HG02759 (cell line): ENCODE results near the gene TSTD1.
"Not testable (repeated sequence)": the region's sequence is repeated elsewhere in the genome, so short reads cannot be mapped to it uniquely, and the experiment has no call there.

ENCODE experiments used
- ATAC-seq: cut with Tn5 transposase; IDR thresholded peaks from one replicate; pipeline ENCODE4 v1.9.1; 2021; ENCODE audit warnings: mild to moderate bottlenecking, moderate library complexity; ENCODE audit not compliant: unreplicated experiment

TSTD1 gene

GRCh38 chr1:161039154-161039545 is 386 bp upstream of the TSTD1 start:
- ATAC-seq = no peak

DNA sequence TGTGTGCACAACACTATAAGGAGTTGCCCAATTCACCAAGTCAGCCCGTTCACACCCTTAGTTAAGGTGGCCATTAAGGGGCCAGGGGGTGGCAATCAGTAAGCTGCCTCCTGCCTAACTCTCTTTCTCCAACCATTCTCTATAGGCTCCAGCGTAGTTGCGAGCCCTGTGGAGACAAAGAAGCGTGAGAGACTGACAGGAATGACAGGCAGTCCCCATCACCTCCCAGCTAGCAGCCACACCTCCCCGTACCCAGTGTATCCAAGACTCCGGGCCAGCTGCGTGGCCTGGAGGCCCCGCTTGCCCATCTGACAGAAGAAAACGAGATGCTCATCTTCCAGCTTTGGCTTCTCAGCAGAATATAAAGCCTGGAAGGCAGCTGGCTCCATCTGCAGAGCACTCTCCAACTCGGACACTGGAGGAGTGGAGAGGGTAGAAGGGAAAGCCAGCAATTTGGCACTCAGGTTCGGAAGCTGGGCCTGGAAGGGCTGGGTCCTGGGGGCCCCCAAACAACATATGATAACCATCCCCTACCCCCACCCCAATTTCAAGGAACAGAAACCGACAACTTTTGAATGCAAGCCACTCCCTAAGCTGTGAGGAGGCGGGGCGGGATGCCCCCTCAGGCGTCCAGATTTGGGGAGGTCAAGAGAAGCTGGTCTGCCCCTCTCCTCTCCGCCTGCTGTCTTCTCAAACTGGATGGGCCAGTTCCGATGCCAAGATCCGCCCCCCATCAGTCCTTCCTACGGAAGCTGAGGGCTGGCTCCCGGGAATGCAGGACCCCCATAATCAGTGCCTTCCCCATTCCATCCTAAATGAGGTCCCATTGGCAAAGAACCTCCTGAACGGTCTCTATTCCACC is 872 bp downstream of the TSTD1 start:
- ATAC-seq = no peak

GRCh38 chr1:161033751-161034150 is 5.0 kb downstream of the TSTD1 start:
- no peak for ATAC-seq

DNA sequence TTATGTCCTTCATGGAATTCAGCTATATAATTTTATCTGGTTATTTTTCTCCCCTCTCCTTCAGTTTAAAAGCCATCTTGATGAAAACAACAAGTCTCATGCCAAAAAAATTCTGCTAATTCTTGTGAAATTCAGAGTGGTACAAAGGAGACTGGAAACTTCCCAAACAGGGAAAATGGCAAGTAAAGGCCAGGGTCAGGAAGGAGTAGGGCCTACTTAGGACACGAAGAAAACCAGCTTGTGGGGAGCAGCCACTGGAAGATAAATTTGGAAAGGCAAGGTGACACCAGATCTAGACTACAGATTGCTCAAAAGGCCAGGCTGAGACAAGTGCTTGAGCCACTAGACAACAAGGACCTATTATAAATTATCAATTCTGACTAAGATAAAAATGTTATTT is 6.4 kb downstream of the TSTD1 start:
- ATAC-seq = no peak

GRCh38 chr1:161031874-161032273 is 6.9 kb downstream of the TSTD1 start:
- no peak for ATAC-seq

GRCh38 chr1:161029466-161029865 is 9.3 kb downstream of the TSTD1 start:
- not testable (repeated sequence) for ATAC-seq

- not testable (repeated sequence) for ATAC-seq
Measured at GRCh38 chr1:161026954-161027353, 11.8 kb downstream of the TSTD1 start.

DNA sequence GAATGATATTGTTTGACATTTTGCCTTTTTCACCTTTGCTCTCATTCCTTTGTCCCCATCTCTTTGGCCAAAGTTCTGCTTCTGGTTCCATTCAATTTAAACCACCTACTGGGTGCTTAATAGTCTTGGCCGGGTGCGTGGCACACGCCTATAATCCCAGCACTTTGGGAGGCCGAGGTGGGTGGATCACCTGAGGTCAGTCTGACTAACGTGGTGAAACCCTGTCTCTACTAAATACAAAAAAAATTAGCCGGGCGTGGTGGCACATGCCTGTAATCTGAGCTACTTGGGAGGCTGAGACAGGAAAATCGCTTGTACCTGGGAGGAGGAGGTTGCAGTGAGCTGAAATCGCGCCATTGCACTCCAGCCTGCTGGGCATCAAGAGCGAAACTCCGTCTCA is 16.3 kb downstream of the TSTD1 start:
- not testable (repeated sequence) for ATAC-seq

GRCh38 chr1:161021970-161022353 is 16.8 kb downstream of the TSTD1 start:
- ATAC-seq = no peak

DNA sequence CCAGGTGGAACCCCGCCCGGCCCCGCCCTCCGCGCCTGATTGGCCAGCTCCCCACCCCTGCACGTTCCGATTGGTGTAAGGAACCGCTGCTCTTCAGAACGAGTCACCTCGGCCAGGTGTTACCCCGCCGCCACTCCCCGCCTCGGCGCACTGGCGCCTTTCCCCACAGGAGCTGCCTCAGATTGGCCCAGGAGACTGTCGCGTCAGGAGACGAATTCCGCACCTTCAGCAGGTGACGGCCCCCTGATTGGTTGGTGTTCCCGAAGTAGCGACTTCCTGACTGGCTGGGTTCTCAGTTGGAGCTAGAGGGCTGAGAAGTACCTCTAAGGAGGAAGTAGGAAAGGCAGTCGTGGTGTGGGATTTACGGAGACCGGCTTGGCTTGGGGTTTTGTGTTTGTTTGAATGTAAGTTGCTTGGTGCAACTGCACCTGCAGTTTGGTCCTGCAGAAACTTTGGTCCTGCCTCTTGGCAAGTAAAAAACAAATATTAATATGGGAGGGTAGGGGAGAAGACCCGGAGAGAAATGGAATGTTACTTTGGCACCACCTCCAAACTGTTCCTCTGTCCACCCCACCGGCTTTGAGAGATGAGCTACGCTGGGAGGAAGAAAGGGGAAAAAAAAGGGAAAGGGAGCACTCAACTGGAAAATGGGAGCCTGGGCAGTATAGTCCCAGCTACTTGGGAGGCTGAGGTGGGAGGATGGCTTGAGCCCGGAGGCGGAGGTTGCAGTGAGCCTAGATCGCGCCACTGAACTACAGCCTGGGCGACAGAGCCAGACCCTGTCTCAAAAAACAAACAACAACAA is 17.4 kb downstream of the TSTD1 start:
- peak; percentile 88 for ATAC-seq

GRCh38 chr1:161020509-161021164 is 18.1 kb downstream of the TSTD1 start, which contains the start of gene F11R:
Gene F11R (minus strand): TSS chr1:161021152. CDS start chr1:161021073, 79 bp downstream.
- peak; percentile 39 for ATAC-seq

- ATAC-seq = peak; percentile 6
Measured at GRCh38 chr1:161019751-161020495, 18.8 kb downstream of the TSTD1 start.

DNA sequence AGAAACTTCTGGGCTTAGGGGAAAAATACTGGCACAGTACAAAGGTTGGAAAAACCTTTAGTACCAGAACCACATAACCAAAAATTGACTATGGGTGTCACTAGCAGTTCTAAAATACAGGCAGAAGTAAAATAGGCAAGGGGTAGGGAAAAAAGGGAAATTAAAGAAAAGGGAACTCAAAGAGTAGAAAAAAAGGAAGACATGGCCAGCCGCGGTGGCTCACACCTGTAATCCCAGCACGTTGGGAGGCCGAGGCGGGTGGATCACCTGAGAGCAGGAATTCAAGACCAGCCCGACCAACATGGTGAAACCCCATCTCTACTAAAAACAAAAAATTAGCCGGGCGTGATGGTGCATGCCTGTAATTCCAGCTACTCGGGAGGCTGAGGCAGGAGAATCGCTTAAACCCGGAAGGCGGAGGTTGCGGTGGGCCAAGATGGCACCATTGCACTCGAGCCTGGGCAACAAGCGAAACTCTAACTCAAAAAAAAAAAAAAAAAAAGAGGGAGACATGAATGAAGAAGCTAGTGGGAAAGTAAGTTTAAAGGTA is 19.6 kb downstream of the TSTD1 start:
- ATAC-seq = not testable (repeated sequence)

DNA sequence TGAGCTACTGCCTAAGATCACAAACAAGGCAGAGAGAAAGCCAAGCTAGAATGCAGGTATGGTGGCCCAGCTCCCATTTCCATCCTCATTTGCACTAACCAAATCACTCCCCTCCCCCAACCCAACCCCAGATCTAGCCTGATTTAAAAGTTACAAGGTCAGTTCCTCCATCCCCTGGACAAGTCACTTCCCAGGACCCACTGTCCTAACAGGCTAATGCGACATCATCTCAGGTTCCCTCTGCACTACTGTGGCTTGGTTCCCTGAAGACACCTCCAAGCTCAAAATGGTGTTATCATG is 20.2 kb downstream of the TSTD1 start:
- no peak for ATAC-seq

DNA sequence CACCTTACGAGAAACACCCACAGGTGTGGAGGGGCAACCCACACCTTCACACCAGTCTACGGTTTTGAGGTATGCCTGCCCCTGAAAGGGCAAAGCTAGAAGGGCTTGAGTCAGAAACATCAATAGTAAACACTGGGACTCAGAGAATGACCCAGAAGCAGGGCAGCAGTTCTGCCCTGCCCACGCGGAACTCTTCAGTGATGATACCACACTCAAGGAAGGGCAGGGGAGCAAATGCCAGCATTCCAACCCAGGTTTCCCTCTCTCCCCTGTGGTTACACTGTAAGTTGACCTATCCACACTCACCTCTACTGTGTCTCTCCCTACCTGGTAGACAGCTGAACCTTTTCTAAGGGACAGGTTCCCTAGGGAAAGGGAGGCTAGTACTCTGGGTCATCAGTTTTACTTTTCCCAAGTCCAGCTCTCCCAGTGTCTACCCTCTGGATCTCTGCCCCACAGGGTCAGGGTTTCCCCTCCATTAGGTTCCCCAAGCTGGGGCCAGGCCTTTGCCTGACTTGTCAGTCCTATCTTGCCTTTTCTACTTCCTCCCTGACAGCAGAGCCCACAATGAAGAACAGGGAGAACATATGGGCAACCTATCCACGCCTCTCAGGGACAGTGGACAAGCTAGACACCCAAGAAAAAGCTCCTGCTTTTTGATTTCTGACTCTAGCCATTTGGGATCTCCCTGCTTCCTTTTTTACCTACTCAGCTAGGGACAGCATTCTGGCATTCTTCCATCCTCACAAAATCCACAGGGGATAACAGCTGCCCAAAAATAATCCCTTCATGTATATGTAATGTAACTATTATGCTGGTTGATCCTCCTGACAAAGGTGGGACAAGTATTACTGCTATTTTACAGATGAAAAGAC is 20.8 kb downstream of the TSTD1 start:
- no peak for ATAC-seq

DNA sequence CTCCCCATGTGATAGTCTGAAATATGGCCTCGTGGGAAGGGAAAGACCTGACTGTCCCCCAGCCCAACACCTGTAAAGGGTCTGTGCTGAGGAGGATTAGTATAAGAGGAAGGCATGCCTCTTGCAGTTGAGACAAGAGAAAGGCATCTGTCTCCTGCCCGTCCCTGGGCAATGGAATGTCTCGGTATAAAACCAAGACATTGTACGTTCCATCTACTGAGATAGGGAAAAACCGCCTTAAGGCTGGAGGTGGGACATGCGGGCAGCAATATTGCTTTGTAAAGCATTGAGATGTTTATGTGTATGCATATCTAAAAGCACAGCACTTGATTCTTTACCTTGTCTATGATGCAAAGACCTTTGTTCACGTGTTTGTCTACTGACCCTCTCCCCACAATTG is 21.6 kb downstream of the TSTD1 start:
- not testable (repeated sequence) for ATAC-seq

- ATAC-seq = not testable (repeated sequence)
Measured at GRCh38 chr1:161016683-161017082, 22.1 kb downstream of the TSTD1 start.

GRCh38 chr1:161013488-161014230 is 25.1 kb downstream of the TSTD1 start:
- ATAC-seq = peak; percentile 93

- ATAC-seq = no peak
Measured at GRCh38 chr1:161013131-161013487, 25.7 kb downstream of the TSTD1 start.
